HL-60 (cell line): Measurements from ENCODE around the gene SLC6A6.

ENCODE experiments used
- DNase-seq, 2 experiments: peaks; one replicate each; pipeline ENCODE4 v3.0.0-alpha.2; 2010 to 2020; ENCODE audit warnings: low read depth in 1 of 2, low spot score in 1 of 2
- H3K27ac ChIP-seq: fragments of 250-450 bp; sonication (Bioruptor Pico); replicated peaks from 2 replicates; pipeline ENCODE4 v1.5.1; 2020; ENCODE audit warnings: mild to moderate bottlenecking, moderate library complexity
- H3K27me3 ChIP-seq: fragments of 250-450 bp; sonication (Bioruptor Pico); 2 replicates; pipeline ENCODE4 v1.5.1; 2021; ENCODE audit warnings: mild to moderate bottlenecking, moderate library complexity; ENCODE audit not compliant: insufficient read depth, poor library complexity, severe bottlenecking
- H3K4me3 ChIP-seq: replicated peaks from 2 replicates; pipeline ENCODE4 v1.5.1; 2011; ENCODE audit warnings: mild to moderate bottlenecking, control low read depth, low read length; ENCODE audit not compliant: insufficient read depth
- CTCF ChIP-seq: IDR thresholded peaks from one replicate; pipeline ENCODE4 v1.5.1; 2011; ENCODE audit warnings: low read length, control low read depth, inconsistent platforms; ENCODE audit not compliant: insufficient read depth
- GABPA ChIP-seq: IDR thresholded peaks from 2 replicates; pipeline ENCODE4 v1.6.1; 2012; ENCODE audit warnings: low read depth
- POLR2AphosphoS5 ChIP-seq: IDR thresholded peaks from 2 replicates; pipeline ENCODE4 v1.6.1; 2012; ENCODE audit warnings: low read depth
- REST ChIP-seq: IDR thresholded peaks from 2 replicates; pipeline ENCODE4 v1.6.1; 2012; ENCODE audit warnings: low read depth; ENCODE audit not compliant: insufficient replicate concordance
- SPI1 ChIP-seq: IDR thresholded peaks from 2 replicates; pipeline ENCODE4 v1.6.1; 2012; ENCODE audit warnings: low read depth, mild to moderate bottlenecking, borderline replicate concordance

SLC6A6 gene

GRCh38 chr3:14448063-14448462 lies 45.7 kb downstream of the SLC6A6 start:
- no peak for TF ChIP-seq REST
- TF ChIP-seq SPI1 = no peak
- no peak for TF ChIP-seq CTCF
- TF ChIP-seq POLR2AphosphoS5 = no peak
- TF ChIP-seq GABPA = no peak
- Histone ChIP-seq H3K27me3 (no peaks in the 10 kb centered on the region), H3K27ac (no peak overlapping the region), H3K4me3 (no peak overlapping the region)
- no peak for DNase-seq

GRCh38 chr3:14448756-14449727 lies 46.6 kb downstream of the SLC6A6 start:
- Histone ChIP-seq H3K27me3 (no peaks in the 10 kb centered on the region), H3K27ac (no peak overlapping the region), H3K4me3 (no peak overlapping the region)
- TF ChIP-seq CTCF = no peak
- peak; percentile 53; the same call in 1 of the 2 replicates for TF ChIP-seq SPI1
- DNase-seq = no peak

GRCh38 chr3:14450506-14450905 lies 48.1 kb downstream of the SLC6A6 start:
- TF ChIP-seq GABPA (no peak), CTCF (no peak), SPI1 (no peak), REST (no peak), POLR2AphosphoS5 (no peak)
- no peak overlapping the region for H3K4me3 ChIP-seq
- no peak overlapping the region for H3K27ac ChIP-seq
- H3K27me3 ChIP-seq = no peaks in the 10 kb centered on the region
- no peak for DNase-seq
